Fibroblast of skin of left quadriceps (primary cell): Measurements from ENCODE around the gene SNX9.
"Not testable (repeated sequence)": the region's sequence is repeated elsewhere in the genome, so short reads cannot be mapped to it uniquely, and the experiment has no call there.

ENCODE experiments used
- DNase-seq, 2 experiments: peaks; one replicate each; pipeline ENCODE4 v3.0.0-alpha.2; 2013; ENCODE audit warnings: low read depth in 2 of 2

The SNX9 gene

GRCh38 chr6:157954150-157955117 lies 131.4 kb downstream of the SNX9 start:
- DNase-seq = no peak

- DNase-seq = no peak
Measured at GRCh38 chr6:157955675-157956074, 132.6 kb downstream of the SNX9 start.

- no peak for DNase-seq
Measured at GRCh38 chr6:157956171-157956730, 133.2 kb downstream of the SNX9 start.

- DNase-seq = no peak
Measured at GRCh38 chr6:157959451-157960227, 136.6 kb downstream of the SNX9 start.

GRCh38 chr6:157961153-157961831 lies 138.2 kb downstream of the SNX9 start:
- no peak for DNase-seq

GRCh38 chr6:157961832-157962575 lies 139.0 kb downstream of the SNX9 start:
- DNase-seq = no peak

- peak; percentile 37 to 38 for DNase-seq
Measured at GRCh38 chr6:157962601-157963302, 139.7 kb downstream of the SNX9 start.

- DNase-seq = no peak
Measured at GRCh38 chr6:157964100-157964499, 141.1 kb downstream of the SNX9 start.

- DNase-seq = no peak
Measured at GRCh38 chr6:157965387-157965786, 142.3 kb downstream of the SNX9 start.

- DNase-seq = no peak
Measured at GRCh38 chr6:157966589-157966977, 143.5 kb downstream of the SNX9 start.

GRCh38 chr6:157967020-157967419 lies 144.0 kb downstream of the SNX9 start:
- no peak for DNase-seq

- DNase-seq = no peak
Measured at GRCh38 chr6:157967486-157967885, 144.4 kb downstream of the SNX9 start.

- not testable (repeated sequence) for DNase-seq
Measured at GRCh38 chr6:157972177-157972576, 149.1 kb downstream of the SNX9 start.

GRCh38 chr6:157974341-157974894 lies 151.4 kb downstream of the SNX9 start:
- no peak for DNase-seq

GRCh38 chr6:157974967-157975366 lies 151.9 kb downstream of the SNX9 start:
- DNase-seq = no peak

- no peak for DNase-seq
Measured at GRCh38 chr6:157975456-157975855, 152.4 kb downstream of the SNX9 start.

- DNase-seq = no peak
Measured at GRCh38 chr6:157976345-157977175, 153.5 kb downstream of the SNX9 start.

- DNase-seq = no peak
Measured at GRCh38 chr6:157977176-157977804, 154.2 kb downstream of the SNX9 start.
